ENCODE data around the gene MAPK13.
"Not testable (repeated sequence)": the region's sequence is repeated elsewhere in the genome, so short reads cannot be mapped to it uniquely, and the experiment has no call there.

MAPK13 gene

DNA sequence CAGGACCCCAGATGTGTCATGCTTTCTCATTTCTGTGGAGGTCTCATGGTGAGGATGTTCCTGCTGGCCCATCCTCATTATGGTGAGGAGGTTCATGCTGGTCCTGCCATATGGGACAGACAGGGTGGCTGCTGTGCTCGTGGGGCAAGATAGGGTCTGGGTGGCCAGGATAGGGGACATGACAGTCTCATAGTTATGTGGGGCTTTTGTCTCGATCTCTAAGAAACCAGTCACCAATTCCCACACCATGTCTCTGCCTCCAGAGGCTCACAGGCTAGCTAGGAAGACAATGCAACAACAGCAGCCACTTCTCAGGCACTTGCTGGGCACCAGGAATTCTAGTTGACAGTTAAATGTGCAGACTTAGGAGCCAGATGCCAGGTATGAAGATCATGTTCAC lies 4.2 kb upstream of the MAPK13 start:
- no peak for DNase-seq
- intact Hi-C loops (cut with DNase I) = loop anchor here (10.0 kb wide), 1 partner anchor 239 kb away; no protein-coding TSS in a partner anchor

DNA sequence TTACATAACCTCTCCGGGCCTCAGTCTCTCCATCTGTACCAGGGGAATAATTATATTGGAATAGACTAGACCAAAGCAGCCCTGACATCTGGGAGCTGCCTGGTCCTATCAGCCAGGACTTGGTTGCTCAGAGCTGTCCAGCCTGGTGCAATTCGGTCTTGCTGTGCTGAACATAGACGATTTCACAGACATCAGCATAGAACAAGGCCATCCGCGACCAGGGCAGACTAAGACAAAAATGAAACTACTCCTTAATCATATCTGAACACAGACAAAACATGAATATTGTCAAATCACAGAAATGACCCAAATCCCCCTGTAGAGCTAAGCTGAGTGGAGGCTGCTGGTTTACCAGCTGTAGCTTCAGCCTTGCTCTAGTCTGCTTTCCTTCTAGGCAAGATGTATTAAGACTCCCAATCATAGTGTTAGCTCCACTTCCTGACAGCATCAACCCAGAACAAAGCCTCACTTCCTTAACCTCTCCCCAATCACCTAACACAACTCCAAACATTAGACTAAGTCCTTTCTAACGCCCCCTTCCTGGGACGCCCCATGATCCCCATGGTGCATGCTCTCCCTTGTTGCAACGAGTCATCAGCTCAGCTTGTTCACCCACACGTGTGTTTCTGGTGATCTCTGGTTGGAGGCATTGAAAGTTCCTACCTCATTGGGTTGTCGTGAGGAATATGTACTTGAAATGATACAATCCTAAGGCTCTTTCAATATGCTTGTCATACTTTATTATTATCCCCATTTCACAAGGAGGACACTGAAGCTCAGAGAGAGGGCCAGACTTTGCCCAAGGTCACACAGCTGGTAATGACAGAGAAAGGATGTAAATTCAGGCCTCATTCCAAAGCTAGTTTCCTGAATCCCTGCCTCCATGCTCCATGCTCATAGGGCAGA lies 3.5 kb upstream of the MAPK13 start:
- DNase-seq = no peak
- intact Hi-C loops (cut with DNase I) = loop anchor here (10.0 kb wide), 1 partner anchor 238 kb away; no protein-coding TSS in a partner anchor

DNA sequence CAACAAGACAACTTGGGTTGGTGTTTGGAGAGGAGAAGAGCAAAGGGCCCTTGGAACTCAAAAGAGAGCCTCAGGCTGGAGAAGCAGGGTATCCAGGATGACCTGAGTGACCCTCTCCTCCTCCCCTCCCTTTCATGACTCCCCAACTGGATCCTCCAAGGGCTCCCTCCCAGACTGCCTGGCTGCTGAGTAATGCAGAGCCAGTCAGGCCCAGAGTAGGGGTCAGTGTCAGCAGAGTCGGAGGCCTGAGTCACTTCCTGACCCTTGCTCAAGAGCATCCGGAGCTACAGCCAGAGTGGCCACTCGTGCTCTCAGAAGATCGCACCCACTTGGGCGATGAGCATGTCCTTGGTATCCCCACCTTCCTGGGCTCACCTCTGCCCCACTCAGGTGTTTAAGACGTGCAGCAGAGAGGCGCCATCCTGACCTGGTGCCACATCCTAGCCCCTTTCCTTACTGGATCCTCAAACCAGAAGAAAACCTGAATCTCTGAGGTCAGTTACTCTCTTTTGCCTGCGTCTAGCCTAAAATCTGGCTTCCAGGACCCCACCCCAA lies 2.8 kb upstream of the MAPK13 start:
- intact Hi-C loops (cut with DNase I) = loop anchor here (10.0 kb wide), 1 partner anchor 237 kb away; no protein-coding TSS in a partner anchor
- no peak for DNase-seq

DNA sequence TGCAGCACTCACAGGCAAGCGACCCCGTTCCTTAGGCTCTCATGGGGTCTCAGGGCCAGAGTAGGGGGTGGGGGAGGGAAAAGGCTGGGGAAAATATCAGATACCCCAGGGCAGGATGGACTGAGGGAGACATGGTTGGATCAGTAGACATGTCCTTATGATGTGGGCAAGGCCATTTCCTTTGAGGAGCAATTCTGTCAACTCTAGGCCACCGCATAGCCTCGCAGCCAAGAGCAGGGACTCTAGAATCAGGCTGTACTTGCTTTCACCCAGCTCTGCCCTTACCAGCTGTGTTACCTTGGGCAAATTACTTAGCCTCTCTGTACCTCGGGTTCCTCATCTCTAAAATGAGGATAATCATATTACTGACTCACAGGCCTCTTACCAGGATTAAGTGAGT lies 2.2 kb upstream of the MAPK13 start:
- no peak for DNase-seq

DNA sequence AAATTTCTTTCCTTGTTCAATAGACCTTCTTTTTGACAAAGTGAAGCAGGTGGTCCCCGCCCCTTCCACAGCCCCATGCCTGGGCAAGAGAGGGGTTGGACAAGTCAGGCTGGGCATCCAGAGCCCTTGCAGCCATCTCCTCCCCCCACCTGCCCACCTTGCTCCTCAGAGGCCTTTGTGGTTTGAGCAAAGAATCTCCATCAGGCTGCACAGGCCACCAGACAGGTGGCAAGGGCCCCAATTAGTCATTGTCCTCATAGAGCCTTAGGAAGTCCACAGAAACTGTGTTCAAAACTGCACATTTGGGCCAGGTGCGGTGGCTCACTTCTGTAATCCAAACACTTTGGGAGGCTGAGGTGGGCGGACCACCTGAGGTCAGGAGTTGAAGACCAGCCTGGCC lies 1.5 kb upstream of the MAPK13 start:
- no peak for DNase-seq
- intact Hi-C loops (cut with DNase I) = loop anchor here (10.0 kb wide), 1 partner anchor 236 kb away; no protein-coding TSS in a partner anchor

More for the DNA sequence above, 2.2 kb upstream of the MAPK13 start:
- intact Hi-C loops (cut with DNase I) = loop anchor here (10.0 kb wide), 1 partner anchor 237 kb away; no protein-coding TSS in a partner anchor

DNA sequence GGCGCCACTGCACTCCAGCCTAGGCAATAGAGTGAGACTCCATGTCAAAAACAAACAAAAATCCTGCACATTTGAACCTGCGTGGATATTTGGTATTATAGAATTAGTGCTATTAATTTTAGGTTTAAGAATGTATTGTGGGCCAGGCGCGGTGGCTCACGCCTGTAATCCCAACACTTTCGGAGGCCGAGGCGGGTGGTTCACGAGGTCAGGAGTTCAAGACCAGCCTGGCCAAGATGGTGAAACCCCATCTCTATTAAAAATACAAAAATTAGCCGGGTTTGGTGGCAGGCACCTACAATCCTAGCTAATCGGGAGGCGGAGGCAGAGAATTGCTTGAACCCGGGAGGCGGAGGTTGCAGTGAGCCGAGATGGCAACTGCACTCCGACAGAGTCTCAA lies 979 bp upstream of the MAPK13 start:
- not testable (repeated sequence) for DNase-seq
- intact Hi-C loops (cut with DNase I) = loop anchor here (10.0 kb wide), 1 partner anchor 235 kb away; no protein-coding TSS in a partner anchor

DNA sequence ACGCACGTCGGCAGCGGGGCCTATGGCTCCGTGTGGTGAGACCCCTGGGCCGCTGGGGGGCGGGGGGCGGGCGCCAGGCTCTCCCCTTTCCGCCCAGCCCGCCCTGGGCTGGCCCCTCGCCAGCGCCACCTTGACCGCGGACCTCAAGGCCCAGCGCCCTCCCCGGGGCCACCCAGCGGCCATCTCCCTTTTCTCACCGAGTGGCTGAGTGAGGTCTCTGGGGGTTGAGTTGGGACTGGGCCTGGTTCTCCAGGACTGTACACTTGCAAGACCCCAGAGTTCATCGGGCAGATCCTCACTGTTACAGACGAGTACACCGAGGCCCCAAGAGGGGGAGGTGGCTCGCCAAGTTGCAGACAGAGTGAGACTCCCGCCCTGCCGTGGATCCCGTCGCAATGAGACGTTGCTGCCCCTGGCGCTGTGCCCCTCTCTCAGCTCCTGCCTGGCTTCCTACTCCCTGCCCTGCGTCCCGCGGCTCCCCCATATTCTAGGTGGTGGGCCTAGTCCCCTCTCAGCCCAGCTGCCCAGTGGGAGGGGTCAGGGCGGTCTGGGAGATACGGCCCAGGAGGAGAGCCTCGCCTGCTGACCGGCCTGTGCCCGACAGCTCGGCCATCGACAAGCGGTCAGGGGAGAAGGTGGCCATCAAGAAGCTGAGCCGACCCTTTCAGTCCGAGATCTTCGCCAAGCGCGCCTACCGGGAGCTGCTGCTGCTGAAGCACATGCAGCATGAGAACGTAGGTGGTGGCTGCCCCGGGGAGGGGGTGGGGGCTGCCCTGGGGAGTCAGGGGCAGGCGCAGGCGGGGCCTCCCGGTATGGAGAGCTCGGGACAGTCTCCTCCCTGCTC lies 576 bp downstream of the MAPK13 start:
- intact Hi-C loops (cut with DNase I) = no loop called here
- DNase-seq = no peak

DNA sequence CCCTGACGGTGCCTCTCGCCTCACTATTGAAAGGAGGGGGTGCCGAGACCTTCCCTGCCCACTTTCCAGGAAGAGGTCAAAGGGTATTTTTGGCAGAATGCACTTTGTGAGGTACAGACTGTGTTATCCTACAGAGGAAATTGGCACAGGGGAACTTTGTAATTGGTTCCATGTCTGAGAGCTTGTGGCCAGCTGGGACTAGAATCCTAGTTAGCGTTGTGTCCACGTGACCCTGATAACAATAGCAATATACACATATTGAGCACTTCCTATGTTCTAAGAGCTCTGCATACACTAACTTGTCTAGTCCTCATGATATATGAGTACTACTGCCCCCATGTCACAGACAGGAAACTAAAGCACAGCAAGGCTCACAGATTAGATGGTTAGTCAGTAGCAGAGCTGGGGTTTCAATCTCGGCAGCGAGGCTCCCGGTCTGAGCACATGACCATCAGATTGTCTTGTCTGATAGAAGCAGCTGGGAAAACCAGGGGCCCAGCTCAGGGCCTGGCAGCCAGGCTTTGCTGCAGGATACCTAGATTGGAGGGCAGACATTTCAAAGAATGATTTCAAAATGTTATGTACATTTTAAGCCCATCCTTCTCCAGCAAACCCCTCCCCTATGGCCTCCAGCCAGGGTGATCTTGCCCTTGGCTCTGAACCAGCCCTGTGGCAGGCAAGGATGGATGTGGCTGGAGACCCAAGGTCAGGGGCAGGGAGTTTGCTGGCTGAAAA lies 1.4 kb downstream of the MAPK13 start:
- intact Hi-C loops (cut with DNase I) = no loop called here

DNA sequence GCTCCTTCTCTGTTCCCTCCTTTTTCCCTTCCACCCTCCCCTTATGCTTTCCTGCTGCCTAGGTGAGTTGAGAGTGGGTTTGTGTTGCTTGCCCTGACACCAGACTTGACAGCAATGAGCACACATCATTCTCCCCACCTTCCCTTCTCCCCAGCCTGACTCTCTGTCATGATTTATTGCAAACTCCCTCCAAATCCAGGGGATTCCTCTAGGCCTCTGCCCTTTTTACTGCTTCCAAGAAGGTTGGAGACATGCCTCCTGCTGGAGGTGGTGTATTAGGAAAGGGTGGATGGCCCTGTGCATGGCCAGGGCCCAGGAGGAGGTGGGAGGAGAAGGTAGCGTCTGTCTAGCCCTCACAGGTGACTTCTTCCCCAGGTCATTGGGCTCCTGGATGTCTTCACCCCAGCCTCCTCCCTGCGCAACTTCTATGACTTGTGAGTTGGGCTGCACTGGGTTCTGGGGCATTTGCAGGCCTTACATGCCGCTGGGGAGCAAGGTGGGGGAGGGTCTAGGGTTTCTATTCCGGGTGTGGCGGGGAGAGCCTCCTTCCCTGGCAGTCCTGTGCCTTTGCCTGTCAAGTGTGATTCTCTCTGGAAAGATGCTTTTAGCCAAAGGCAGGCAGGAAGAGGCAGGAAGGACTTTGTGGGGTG lies 2.1 kb downstream of the MAPK13 start:
- intact Hi-C loops (cut with DNase I) = no loop called here
- DNase-seq = no peak

More for the DNA sequence above, 1.4 kb downstream of the MAPK13 start:
- peak in 5 of 10 donors; percentile 30 to 93 (median 58) for DNase-seq

DNA sequence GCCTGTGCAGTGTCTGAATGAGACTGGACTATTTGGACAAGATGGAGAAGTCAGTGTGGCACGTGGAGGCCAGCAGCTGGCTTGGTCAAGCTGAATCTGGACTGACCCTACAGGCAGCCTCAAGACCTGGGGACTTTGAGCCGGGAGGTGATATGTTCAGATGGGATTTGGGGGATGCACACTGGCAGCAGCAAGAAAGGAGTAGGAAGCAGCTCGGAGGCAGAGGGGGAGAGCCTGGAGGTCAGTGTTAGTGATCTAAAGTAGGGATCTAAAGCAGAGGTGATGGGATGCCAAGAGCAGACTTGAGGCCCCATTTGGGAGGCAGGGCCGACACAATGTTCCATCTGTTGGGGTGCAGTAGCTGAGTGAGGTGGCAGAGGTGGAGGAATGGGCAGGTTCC lies 2.8 kb downstream of the MAPK13 start:
- no peak for DNase-seq
- intact Hi-C loops (cut with DNase I) = no loop called here

DNA sequence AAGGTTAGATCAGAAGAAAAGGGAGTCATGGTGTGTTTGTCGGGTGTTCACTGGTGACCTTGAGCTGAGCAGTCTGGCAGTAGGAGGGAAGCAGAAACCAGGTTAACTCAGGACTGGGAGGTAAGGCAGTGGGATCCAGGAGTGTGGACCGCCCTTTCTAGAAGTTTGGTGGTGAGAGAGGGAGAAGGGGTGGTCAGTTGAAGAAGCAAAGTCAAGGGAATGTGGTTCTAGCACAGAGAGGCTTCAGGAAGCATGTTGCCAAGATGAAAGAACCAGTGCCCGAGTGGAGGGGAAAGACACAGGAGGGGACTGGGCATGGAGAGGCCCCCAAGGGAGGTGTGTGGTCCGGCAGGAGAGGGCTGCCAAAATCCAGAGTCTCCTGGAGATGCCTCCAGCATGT lies 3.6 kb downstream of the MAPK13 start:
- intact Hi-C loops (cut with DNase I) = no loop called here
- DNase-seq = no peak

DNA sequence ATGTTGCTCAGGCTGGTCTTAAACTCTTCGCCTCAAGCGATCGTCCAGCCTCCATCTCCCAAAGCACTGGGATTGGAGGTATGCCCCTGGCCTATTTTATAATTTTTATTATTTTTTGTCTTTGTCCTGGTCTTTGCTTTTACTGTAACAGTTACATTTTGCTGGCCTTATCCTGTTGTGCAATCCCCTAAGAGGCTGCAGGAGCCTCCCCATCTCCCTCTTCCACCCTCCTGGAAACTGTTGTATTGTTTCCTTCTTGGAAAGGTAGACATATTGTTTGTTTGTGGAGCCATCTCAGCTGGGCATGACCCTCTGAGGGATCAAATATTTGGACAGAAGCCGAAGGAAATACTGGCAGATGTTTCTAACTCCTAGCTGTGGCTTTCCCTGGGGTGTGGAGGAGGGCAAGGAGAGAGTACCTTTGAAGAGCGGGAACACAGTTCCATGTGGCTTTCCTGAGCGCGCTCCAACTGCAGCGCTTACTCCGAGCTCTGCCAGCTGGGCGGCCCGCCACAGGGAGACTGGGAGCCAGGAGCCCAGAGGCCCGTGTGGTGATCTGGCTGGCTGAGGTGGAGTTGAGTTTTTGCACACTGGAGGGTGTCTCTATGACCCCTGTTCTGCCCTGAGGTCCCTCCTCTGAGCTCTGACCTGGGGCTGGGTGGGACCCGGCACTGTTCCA lies 4.9 kb downstream of the MAPK13 start:
- intact Hi-C loops (cut with DNase I) = no loop called here

DNA sequence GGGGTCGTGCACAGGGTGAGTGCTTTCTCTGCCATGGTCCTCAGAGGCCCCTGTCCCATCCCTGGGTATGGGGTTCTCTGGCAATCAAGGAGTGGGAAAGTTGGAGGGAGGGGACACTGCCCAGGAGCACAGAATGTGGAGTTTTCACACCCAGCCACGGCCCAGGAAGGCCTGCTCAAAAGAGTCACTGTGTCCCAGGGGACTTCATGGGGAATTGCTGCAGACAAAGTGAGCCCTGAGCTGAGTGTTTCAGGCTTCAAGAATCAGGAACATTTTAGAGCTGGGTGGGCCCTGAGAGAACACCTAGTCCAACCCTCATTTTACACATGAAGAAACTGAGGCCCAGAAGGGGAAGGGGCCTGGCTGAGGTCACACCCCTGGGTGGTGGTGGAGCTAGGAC lies 5.7 kb downstream of the MAPK13 start:
- intact Hi-C loops (cut with DNase I) = no loop called here
- no peak for DNase-seq

More for the DNA sequence above, 4.9 kb downstream of the MAPK13 start:
- DNase-seq = peak in 1 of 10 donors; percentile 88

DNA sequence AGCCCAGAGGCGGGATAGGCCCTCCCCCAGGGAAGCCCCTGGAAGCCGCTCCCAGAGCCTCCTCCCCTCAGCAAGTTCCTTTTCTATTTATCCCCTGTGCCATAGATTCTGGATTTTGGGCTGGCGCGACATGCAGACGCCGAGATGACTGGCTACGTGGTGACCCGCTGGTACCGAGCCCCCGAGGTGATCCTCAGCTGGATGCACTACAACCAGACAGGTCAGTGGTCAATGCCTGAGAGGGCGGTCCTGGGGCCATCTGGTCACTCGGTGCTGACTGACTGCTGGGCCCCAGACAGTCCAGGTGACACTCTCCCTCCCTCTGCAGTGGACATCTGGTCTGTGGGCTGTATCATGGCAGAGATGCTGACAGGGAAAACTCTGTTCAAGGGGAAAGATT lies 6.2 kb downstream of the MAPK13 start:
- intact Hi-C loops (cut with DNase I) = no loop called here
- DNase-seq = peak in 1 of 10 donors; percentile 81

DNA sequence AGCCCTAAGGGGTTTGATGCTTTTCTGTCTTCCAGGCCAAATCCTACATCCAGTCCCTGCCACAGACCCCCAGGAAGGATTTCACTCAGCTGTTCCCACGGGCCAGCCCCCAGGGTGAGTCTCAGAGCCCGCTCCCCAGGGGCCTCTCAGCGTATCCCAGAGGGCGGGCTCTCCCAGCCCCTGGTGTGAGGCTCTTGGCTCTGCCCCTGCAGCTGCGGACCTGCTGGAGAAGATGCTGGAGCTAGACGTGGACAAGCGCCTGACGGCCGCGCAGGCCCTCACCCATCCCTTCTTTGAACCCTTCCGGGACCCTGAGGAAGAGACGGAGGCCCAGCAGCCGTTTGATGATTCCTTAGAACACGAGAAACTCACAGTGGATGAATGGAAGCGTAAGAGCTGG lies 8.4 kb downstream of the MAPK13 start:
- intact Hi-C loops (cut with DNase I) = no loop called here
- peak in 1 of 10 donors; percentile 65 for DNase-seq

DNA sequence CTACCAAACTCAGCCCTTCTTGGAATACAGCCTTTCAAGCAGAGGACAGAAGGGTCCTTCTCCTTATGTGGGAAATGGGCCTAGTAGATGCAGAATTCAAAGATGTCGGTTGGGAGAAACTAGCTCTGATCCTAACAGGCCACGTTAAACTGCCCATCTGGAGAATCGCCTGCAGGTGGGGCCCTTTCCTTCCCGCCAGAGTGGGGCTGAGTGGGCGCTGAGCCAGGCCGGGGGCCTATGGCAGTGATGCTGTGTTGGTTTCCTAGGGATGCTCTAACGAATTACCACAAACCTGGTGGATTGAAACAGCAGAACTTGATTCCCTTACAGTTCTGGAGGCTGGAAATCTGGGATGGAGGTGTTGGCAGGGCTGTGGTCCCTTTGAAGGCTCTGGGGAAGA lies 9.1 kb downstream of the MAPK13 start:
- DNase-seq = peak in 4 of 10 donors; percentile 47 to 92 (median 72)

DNA sequence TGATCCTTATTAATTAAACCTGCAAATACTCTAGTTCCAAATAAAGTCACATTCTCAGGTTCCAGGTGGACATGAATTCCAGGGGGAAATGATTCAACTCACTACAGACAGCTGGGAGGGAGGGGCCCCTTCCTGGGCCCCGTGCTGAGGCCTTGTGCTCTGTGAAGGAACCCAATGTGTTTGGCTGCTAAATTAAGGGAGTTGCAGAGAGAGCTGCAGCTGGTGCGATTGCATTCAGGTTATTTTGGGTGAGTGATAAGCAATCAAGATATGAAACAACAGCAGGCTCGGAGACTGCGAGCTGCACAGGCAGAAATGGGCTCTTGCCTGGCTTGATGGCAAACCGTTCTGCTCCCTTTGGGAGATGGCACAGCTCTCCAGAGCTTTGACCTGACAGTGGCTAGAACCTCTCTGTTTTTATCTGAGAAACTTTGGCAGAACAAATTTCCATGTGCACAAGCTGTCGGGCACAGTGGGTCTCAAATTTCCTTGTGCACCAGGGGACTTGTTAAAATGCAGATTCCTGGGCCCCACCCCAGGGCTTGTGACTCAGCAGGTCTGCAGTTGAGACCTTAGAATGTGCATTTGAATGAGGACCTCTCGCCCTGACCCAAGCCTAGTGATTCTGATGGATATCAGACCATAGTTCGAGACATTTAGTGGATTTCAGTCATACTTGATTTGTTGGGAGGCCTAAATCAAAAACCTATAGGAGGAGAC lies 9.8 kb downstream of the MAPK13 start:
- peak in 7 of 10 donors; percentile 41 to 93 (median 54) for DNase-seq
- intact Hi-C loops (cut with DNase I) = no loop called here

More for the DNA sequence above, 9.1 kb downstream of the MAPK13 start:
- intact Hi-C loops (cut with DNase I) = no loop called here

DNA sequence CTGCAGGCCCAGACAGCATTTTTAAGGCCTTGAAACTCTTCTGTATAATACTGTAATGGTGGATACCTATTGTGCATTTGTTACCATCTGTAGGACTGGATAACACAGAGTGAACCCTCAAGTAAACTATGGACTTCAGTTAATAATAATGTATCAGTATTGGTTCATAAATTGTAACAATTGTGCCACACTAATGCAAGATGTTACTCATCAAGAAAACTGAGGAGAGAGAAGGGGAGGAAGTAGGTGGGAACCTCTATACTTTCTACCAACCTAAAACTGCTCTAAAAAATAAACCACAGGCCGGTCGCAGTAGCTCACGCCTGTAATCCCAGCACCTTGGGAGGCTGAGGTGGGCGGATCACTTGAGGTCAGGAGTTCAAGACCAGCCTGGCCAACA lies 10.8 kb downstream of the MAPK13 start:
- DNase-seq = no peak
- intact Hi-C loops (cut with DNase I) = no loop called here
